ENCODE measurements around the gene C20orf141. TPM values are rescaled to one million over a fixed set of nuclear protein-coding genes. Genes with fewer than 3 reads are reported as not detected.

Gene C20orf141
- total and polyA plus RNA-seq, 10 of the 15 experiments (the other 5 are each of a cell fraction or from before 2014, with no cell fraction given) = not detected

GRCh38 chr20:2820084-2820895 is 5.5 kb downstream of the C20orf141 start (continued):
- no peak for TF ChIP-seq BCL3 (IDR thresholded peaks at IDR 0.05; ENCODE audit: borderline replicate concordance, insufficient read depth, low read depth, low read length, poor library complexity, severe bottlenecking)
- no peak for TF ChIP-seq CEBPB (IDR thresholded peaks at IDR 0.05; ENCODE audit: borderline replicate concordance in 1 of 2, low read depth in 2 of 2, low read length in 2 of 2)
- no peak for TF ChIP-seq BACH1 (IDR thresholded peaks at IDR 0.05; ENCODE audit: borderline replicate concordance)
- TF ChIP-seq ZNF207 (IDR thresholded peaks at IDR 0.05; ENCODE audit: borderline replicate concordance) = no peak
- no peak for TF ChIP-seq MYC (IDR thresholded peaks at IDR 0.05; ENCODE audit: insufficient read depth, insufficient read length, insufficient replicate concordance, low read length, severe bottlenecking)
- TF ChIP-seq IRF4 (IDR thresholded peaks at IDR 0.05; ENCODE audit: low read depth, low read length) = no peak
- no peak for TF ChIP-seq POLR2A (IDR thresholded peaks at IDR 0.05; ENCODE audit: low read depth, low read length)

GRCh38 chr20:2820896-2821869 is 6.4 kb downstream of the C20orf141 start:
- 45% methylated on average over 62 of the region's 68 CpGs for WGBS (ENCODE audit: insufficient coverage, insufficient replicate concordance, low lambda C conversion rate, missing lambda C conversion rate)
- Histone ChIP-seq H3K4me2 (ENCODE audit: control insufficient read depth, insufficient read depth) (no peak overlapping the region), H3K9ac (ENCODE audit: control insufficient read depth, insufficient read depth, low read length) (no peak overlapping the region), H3K79me2 (ENCODE audit: control insufficient read depth, insufficient read depth, low read length) (no peaks in the 10 kb centered on the region), H2AFZ (ENCODE audit: control insufficient read depth, low read depth, low read length) (no peak overlapping the region), H3K27ac (ENCODE audit: control insufficient read depth, insufficient read depth) (no peak overlapping the region), H3K27me3 (replicated peaks in 1 of 2; ENCODE audit: control insufficient read depth in 2 of 2, insufficient read depth in 2 of 2, low read length in 1 of 2) (no peaks in the 10 kb centered on the region), H4K20me1 (ENCODE audit: control insufficient read depth, insufficient read depth) (no peaks in the 10 kb centered on the region), H3K4me1 (ENCODE audit: control insufficient read depth, insufficient read depth, low read length) (no peaks in the 10 kb centered on the region), H3K36me3 (ENCODE audit: control insufficient read depth in 2 of 2, insufficient read depth in 2 of 2, low read length in 1 of 2) (no peaks in the 10 kb centered on the region), H3K9me3 (replicated peaks; ENCODE audit: control insufficient read depth, insufficient read depth, low read length) (no peaks in the 10 kb centered on the region), H3K4me3 (no peak overlapping the region)
- TF ChIP-seq ESRRA (IDR thresholded peaks at IDR 0.05; ENCODE audit: low read length) (no peak), TCF12 (IDR thresholded peaks at IDR 0.05; ENCODE audit: low read depth, low read length) (no peak), ATF7 (IDR thresholded peaks at IDR 0.05; ENCODE audit: low read depth) (no peak)
- no peak for DNase-seq (ENCODE audit: low read depth, low spot score)
- CTCF ChIA-PET = no interaction called here
- no peak for FAIRE-seq
- no peak for ATAC-seq
- no TSS peak for BruUV-seq (replicated peaks)
- intact Hi-C loops (cut with micrococcal nuclease; ENCODE audit: unreplicated experiment) = no loop called here
- RAD21 ChIA-PET (ENCODE audit: unreplicated experiment) = no interaction called here
- SMC1A ChIA-PET (ENCODE audit: uncharacterized antibody, unreplicated experiment) = interaction anchor here (1.5 kb wide), 1 partner anchor 9 kb away, joined by 4 read pairs; no protein-coding TSS in a partner anchor
- in situ Hi-C loops (cut with MboI) = loop anchor here (5.0 kb wide), 1 partner anchor 1216 kb away; no protein-coding TSS in a partner anchor
- POLR2A ChIA-PET = no interaction called here
